Measurements from ENCODE around the gene RIPOR2.
"Not testable (repeated sequence)": the region's sequence is repeated elsewhere in the genome, so short reads cannot be mapped to it uniquely, and the experiment has no call there.

The RIPOR2 gene

DNA sequence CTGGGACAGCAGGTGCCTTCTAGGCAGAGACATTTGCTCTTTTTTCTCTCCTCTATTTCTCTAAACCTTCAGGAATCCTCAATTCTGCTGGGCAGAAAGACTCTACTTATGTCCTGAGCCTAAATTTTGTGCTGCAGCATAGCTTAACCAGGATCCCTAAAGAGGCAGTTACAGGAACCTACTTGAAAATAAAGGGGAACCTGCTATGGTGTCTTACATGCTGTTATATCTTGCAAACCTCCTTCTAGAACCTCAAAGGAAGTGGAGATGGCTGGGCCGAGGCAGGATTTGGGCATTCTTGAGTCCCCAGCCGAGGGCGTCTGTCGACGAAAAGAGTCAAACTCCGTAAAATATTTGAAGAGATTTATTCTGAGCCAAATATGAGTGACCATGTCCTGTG, 178.1 kb downstream of the RIPOR2 start:
- DNase-seq = no peak

DNA sequence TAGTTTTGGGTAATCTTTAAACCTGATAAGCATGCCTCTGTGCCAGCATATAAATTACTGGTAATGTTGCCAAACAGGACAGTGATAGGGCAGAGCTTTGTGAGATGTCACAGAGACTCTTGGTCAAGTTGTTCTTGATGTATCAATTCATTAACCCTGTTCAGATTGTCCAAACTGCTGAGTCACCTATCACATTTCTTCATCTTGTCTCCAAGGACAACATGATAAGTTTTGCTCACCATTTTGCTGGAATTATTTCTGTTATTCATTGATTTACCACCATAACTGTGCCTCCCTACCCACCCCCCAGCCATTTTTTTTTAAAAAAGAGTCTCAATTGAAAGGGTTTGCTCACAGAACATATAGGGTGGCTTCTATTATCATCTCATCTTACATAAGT, 180.5 kb downstream of the RIPOR2 start:
- DNase-seq = no peak

DNA sequence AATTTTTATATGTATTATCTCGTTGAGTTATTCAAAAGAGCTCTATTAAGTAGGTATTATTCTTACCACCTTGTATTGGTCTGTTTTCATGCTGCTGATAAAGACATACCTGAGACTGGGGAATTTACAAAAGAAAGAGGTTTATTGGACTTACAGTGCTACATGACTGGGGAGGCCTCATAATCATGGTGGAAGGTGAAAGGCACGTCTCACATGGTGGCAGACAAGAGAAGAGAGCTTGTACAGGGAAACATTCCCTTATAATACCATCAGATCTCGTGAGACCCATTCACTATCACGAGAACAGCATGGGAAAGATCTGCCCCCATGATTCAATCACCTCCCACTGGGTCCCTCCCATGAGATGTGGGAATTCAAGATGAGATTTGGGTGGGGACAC, 181.4 kb downstream of the RIPOR2 start:
- not testable (repeated sequence) for DNase-seq
